Stimulated activated naive CD4-positive, alpha-beta T cell (primary cell): Measurements from ENCODE around the gene CD81.

Experiments used
- DNase-seq, 6 experiments: peaks; one replicate each; lab custom pipeline; 2025; lab: John Stamatoyannopoulos, UW

CD81 gene

DNA sequence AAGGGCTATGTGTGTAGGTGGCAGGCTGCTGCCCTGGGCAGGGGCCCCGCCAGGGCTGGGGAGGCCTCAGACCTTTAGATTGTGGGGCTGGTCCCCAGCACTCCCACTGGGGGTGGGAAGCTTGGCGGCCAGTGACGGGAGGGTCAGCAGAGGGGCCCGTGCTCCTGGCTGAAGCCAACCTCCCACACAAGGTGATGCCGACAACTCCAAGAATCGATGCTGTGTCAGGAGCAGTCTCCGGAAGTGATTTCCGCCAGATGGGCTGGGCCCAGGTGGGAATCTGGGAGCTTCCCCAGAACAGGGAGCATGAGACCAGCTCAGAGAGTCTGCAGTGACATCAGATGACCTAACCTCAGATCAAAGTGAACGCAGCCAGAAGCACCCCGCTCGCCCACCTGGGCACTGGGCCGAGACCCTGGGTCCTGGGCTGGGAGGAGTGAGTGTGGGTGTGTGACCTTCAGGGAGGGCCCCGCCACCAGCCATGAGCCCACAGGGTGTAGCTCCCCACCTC is 59.5 kb downstream of the CD81 start:
- DNase-seq = no peak

DNA sequence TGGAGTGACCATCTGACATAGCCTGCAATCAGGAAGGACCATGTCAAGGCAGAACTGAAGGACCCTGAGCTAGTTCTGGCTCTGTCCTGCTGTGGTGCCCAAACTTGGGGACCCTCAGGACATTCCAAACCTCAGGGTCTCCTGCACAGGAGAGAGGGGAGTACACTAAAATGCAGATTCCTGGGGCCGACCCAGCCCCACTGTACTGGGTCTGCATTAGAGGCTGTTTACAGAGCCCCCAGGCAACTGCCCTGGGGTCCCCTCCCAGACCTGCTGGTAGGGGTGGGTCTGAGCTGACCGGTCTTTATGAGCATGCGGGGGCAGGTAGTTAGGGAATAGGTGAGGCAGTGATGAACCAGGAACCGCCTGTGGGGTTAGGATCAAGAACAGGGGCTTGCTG is 60.4 kb downstream of the CD81 start:
- no peak for DNase-seq

DNA sequence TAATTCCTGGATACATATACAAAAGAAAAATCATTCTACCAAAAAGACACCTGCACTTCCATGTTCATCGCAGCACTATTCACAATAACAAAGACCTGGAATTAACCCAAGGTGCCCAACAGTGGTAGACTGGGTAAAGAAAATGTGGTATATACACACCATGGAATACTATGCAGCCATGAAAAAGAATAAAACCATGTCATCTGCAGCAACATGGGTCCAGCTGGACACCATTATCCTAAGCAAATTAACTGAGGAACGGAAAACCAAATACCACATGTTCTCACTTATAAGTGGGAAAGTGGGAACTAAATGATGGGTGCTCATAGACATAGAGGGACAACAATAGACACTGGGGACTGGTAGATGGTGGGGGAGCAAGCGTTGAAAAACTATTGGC is 62.7 kb downstream of the CD81 start:
- no peak for DNase-seq

DNA sequence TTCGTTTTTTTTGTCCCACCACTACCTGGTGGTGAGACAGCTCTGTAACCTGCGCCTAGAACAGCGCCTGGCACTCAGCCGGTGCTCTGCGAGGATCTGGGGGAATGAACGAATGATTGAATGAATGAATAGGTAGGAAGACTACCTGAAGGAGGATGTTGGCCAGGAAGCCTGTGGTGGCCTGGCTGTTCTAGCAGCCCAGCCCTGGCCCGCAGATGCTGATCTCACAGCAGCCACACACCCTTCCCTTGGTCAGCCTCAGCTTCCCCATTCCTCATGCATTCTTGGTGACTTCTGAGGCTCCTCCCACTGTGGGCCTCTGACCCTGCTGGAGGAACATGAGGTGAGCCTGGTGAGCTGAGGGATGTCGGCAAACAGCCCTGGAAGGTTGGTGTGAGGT is 63.5 kb downstream of the CD81 start:
- no peak for DNase-seq

DNA sequence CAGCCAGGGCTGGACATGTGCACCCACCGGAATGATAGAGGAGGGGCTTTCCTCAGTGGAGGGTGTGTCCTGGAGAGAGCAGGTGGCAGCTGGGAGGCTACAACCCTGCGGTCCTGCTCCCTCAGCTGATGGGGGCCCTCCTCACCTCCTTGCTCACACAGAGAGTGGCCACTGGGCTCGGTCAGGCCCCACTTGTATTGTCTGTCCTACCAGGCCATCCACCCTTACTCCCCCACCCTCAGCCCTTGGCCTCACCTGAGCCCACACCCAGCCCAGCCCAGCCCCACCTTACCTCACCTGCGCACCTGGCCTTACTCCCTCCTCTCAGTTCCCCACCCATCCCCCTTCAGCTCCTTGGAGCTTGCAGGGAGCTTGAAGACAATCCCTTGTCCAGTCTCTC is 64.1 kb downstream of the CD81 start:
- no peak for DNase-seq

DNA sequence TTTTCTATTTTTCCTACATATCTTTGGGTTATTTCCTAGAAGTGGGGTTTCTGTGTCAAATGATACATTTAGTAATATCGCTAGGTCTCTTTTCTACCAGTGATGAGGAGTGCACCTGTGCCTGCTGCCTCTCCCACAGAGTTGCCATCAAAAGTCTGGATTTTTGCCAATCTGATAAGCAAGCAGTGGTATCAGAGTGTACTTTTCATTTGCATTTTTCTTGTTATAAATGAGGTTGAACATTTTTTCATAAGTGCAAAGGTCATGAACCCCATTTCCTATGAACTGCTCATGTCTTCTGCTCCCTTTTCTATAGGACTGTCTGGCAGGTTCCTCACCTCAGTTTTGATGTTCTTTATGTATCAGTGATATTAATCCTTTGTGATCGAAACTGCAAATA is 65.5 kb downstream of the CD81 start:
- peak in 5 of 6 experiments; percentile 24 to 78 (median 68) for DNase-seq

DNA sequence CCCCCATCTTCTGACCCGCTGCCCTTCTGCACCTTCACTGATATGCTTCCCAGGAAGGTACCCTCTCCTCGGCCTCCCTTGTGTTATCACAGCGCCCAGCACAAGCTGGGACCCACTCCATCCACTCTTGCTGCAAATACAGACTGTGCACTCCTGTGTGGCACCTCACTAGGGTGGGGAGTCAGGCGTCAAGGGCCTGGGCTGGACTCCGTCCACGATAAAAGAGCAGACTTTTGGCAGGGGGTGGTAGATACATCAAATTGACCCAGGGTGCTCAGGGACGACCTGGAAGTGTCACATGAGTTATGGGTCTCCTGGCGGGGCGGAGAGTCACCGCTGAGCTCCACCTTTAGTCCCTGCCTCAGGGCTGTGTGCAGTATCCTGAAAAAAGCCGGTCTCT is 66.3 kb downstream of the CD81 start:
- DNase-seq = no peak

DNA sequence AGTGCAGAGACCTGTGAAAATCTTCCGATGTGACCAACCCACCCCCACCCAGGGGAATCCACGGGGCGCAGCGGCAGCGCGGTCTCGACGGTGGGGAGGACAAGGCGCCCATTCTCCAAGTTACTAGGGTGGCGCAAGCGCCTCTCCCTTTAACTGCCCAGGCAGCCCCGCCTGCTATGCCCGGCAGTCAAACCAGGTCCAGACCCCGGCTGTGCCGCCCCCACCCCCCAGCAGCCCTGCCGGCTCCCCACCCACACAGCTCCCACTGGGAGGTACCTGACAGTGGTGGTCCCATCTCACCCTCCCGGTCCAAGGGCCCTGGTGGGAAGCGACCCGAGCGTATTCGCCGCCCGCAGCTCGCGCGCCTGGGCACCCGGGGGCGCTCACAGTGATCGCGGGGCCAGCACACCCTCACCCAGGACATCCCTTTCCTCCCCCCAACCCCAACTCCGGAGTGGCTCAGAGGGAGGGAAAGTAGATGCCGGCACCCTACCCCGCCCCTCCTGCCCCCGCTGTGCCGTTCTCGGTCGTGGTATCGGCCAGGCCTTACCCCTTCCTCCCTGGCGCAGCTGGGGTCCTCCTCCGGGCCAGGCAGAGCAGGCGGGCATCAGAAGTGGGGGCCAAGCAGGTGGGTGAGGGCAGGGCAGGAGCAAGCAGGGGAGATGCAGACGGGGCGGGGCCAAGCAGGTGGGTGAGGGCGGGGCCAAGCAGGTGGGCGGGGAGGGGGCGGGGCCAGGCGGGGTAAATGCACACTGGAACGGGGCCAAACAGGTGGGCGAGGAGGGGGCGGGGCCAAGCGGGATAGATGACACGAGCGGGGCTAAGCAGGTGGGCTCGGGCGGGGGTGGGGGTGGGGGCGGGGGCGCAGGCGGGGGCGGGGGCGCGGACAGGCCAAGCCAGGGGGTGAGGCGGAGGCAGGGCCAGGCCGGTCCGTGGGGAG is 67.0 kb downstream of the CD81 start, which contains the start of gene TRPM5:
Gene TRPM5 (minus strand): TSS at position 634 of the 940 bp plus-strand sequence. CDS start 21,478 bp downstream, outside the sequence.
- DNase-seq = peak; percentile 61 to 86 (median 83)

DNA sequence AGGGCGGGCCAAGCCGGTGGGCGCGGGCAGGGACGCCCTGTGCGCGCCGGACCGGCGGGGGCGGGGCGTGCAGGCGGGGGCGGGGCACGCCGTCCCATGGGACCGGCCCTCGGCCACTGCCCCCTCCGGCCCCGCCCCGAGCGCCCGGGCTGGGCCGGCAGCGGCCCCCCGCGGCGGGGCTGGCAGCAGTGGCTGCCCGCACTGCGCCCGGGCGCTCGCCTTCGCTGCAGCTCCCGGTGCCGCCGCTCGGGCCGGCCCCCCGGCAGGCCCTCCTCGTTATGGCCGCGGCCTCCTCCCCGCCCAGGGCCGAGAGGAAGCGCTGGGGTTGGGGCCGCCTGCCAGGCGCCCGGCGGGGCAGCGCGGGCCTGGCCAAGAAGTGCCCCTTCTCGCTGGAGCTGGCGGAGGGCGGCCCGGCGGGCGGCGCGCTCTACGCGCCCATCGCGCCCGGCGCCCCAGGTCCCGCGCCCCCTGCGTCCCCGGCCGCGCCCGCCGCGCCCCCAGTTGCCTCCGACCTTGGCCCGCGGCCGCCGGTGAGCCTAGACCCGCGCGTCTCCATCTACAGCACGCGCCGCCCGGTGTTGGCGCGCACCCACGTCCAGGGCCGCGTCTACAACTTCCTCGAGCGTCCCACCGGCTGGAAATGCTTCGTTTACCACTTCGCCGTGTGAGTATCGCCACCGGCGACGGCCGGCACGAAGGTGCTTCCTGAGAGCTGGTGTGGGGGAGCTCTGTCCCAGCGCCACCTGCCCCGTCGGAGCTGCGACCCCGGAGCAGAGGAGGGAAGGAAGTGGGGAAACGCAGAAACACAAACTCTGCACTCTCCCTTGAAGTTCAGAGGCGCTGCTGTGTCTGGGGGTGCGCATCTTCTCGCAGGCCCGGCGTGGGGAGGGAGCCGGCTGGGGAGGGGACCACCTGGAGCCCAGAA is 68.0 kb downstream of the CD81 start, which contains the start of gene KCNQ1:
Gene KCNQ1 (plus strand): TSS at position 188 of the 925 bp plus-strand sequence. CDS start 91 bp downstream, at position 279.
- DNase-seq = peak in 4 of 6 experiments; percentile 18 to 71 (median 50)

DNA sequence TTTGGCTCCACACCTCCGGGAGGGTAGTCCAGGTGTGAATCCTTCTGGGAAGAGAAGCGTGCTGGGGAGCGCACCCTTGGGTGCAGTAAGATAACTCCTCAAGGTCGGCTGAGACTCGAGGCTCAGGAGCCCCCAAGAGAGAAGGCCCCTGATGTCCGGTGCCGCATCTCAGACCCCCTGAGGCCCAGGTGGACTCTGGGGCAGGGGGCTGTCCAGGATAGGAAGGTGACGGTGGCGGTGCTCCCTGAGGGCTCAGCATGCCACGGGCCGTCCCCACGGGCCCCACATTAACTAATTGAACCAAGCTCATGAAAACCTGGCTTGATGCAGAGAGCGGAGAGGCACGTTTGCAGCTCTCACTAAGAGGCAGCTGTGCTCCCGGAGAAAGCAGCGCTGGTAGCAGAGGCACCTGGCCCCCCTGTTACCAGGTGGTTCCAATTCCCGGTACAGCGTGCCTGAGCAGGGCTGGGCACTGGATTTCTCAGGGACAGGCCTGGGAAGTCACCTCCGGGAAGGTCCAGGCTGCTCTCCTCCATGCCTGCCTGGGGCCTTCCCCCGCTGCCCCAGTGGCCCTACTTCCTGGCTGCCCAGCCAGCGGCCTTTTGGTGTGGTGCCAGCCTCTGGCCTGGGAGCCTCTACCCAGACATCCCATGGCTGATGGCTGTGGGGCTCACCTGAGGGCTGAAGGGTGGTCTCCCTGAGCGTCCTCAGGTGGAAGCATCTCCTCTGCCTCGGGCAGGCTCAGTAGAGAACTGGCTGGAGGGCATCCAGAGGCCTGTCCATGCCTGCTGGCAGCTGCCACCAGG is 68.8 kb downstream of the CD81 start:
- peak in 1 of 6 experiments; percentile 40 for DNase-seq

DNA sequence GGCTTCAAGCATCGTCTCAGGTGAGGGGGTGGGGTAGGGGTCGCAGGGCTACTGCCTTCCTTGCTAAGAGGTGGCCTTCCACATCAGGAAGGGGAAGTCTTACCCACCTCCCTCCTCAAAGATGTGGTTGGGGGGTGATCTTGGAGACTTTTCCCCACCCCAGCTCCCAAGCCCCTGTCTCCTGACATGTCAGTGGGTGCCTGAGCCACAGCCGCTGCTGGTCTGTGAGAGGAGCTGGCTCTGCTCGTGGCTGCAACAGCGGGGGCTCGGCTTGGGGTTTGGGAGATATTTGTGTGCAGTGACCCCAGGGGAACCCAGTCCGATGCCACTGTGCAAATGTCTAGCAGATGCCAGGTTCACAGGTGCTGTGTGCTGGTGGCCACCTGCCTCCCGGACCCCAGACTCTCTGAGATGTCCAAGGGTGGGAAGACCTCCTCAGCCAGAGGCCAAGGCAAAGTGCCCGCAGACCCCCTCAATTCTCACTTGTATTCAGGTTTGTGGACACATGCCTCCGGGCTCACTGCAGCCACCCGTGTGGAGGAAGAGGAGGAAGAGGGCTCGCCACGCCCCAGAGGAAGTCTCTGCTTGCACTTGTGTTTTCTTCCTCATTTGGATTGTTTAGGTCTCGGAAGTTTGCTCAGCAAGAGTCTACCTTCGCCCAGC is 69.6 kb downstream of the CD81 start:
- DNase-seq = peak in 3 of 6 experiments; percentile 13 to 30 (median 13)
